Islet of Langerhans (tissue), 1 donor: Measurements from ENCODE around the gene RGS10.
"Not testable (repeated sequence)": the region's sequence is repeated elsewhere in the genome, so short reads cannot be mapped to it uniquely, and the experiment has no call there.

ENCODE experiments used
- FAIRE-seq: peaks from one replicate; lab custom pipeline; 2011; peaks lifted over from hg19 to GRCh38; lab: Jason Lieb, UNC

The RGS10 gene

GRCh38 chr10:119468542-119469324, 73.8 kb downstream of the RGS10 start:
- no peak for FAIRE-seq

DNA sequence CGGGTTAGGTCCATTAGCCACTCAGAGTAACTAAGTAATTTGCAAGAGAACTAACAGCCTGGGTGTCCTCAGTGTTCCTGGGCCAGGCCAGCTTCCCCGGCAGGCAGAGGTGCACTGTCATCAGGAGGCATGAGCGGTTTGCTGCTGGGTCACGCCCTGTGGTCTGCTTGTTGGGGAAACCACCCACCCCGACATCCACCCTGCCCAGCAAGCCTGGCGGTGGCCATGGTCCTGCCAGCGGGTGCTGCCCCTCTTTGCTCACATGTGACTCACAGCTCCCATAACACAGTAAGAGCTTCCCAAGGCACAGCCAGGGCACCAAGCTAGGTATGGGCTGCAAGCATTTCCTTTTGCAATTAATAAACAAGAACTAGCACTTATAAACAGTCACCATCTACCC, 75.9 kb downstream of the RGS10 start:
- no peak for FAIRE-seq

DNA sequence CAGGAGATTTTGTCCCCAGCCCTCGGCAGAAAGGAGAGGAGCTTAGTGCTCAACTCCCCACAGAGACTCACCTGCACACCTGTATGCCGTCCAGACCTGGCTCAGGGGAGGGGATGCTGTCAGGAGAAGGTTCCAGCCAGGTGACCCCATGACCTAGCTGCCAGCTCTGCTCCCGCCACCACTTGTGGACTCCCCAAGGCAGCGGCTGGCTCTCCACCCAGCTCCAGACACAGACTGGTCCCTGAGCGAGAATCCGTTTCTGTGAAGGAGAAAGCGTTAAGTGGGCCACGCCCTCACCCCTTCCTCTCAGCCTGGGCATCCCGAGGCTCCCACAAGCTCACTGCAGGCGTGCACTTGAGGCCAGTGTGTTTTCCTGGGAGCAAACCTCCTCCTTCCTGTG, 76.4 kb downstream of the RGS10 start:
- no peak for FAIRE-seq

DNA sequence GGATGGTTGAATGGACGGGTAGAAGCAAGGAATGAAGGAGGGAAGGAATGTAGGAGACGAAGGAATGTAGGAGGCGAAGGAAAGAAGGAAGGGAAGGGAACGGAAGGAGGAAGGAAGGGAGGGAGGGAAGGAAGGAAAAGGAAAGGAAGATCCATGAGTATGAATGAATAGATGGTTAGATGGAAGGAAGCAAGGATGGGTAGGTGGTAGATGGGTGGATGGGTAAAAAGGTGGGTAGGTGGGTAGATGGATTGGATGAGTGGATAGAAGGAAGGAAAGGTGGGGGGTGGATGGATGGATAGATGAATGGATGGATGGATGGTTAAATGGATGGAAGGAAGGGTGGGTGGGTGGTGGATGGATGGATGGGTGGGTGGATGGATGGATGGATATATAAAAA, 77.4 kb downstream of the RGS10 start:
- FAIRE-seq = no peak

GRCh38 chr10:119463195-119463594, 79.3 kb downstream of the RGS10 start:
- FAIRE-seq = not testable (repeated sequence)

GRCh38 chr10:119462773-119463172, 79.7 kb downstream of the RGS10 start:
- no peak for FAIRE-seq

DNA sequence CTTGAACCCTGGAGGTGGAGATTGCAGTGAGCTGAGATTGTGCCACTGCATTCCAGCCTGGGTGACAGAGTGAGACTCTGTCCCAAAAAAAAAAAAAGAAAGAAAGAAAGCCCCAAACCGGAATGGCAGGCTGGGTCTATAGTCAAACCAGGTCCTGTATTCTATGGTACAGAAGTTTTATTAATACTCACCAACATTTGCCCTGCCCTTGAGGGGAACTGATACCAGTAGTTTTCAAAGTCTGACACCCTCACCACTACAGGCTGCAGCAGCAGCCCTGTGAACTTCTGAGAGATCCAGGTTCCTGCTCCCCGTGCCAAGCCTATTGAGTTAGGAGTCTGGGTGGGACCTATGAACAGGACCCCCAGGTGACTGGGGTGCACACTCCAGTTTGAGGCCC, 80.6 kb downstream of the RGS10 start:
- no peak for FAIRE-seq

DNA sequence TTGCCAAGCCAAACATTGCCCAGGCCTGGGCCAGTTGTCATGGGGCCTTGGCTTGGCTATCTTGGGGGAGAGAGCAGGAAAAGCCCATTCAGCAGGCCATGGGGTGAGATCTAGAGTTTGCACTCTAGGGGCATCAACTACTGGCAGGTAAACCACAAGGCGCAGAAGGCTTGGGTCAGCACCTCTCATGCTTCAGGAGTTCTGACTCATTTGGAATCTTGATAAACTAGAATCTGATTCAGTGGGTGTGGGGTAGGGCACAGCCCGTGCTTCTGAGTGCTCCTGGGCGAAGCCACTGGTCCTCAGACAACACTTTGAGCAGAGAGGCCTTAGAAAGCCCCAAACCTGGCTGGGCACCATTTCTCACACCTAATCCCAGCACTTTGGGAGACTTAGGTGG, 81.1 kb downstream of the RGS10 start:
- FAIRE-seq = no peak

- no peak for FAIRE-seq
Observed at GRCh38 chr10:119460369-119461195, 81.9 kb downstream of the RGS10 start.

DNA sequence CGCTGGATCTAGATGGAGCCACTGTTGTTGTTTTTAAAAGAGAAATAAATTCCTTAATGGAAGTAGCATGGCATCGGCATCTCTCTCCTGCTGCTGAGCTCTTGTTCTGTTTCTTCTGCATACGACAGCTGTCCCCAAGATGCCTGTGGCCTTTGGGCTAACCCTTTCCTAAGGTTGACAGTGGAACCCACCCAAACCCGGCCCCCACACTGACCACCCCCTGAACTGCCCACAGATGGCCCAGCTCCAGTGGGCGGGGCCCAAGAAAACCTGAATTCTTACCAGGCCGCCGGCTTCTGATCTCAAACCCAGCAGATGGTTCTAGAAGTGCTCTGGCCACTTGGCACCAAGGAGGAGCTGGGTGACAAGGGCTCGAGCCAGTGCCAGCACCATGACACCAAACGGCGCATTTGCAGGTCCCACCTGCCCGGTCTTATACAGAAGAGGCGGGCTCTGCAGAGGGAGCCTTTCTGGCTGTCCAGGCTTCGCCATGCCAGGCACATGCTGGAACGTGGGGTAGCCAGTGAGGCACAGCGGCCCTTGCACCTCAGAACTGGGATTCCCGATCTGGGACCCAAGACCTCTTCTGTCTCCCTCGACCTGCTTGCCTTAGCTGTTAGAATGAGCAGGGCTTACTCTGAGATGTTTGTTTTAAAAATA, 82.7 kb downstream of the RGS10 start:
- FAIRE-seq = no peak

DNA sequence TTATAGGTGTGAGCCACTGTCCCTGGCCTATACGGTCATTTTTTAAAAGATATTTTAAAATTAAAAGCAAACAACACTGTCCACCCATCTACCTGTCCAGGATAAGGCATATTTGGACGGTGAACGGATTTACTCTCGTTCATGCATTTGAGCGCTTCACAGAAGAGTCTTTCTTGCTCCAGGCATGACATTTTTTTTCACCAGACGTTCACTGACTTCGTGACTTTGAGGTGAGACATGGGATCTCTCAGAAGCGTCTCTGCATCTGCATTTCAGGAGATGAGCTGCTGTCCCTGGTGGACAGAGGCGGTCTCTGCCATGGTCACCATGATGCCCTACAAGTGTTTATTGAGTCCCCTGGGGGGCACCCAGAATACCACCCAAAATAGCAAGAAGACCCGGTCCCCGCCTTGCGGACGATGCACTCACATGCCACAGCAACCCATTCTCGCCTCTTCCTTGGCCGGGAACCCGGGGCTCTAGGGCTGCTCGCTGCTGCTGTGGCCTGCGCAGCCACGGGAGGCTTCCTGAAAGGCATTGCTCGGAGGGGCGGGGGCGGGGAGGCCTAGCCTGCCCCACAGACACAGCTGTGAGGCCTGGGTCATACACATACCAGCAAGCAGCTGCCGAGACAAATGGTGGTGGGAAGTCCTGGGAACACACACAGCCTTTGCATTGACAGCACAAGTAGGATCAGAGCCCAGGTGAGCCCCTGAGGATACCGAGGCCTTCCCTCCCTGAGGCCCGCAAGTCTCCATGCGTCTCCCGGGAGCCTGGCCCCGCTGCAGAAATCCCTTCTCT, 84.4 kb downstream of the RGS10 start:
- FAIRE-seq = no peak

DNA sequence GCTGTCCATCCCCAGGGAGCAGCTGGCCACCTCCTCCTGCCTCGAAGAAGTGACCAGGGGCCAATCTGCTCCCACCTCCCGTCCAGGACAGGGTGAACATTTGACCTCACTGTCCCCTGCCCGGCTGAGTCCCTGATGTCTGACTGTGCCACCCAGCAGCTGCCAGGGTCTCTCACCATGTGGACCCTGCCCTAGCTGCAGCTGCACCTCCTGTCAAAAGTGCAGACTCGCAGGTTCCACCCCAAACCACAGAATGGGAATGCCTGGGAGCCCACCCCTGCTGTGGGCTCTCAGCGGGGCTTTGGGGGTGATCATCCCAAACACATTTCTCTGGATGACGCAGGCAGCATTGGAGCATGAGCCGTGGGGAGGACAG, 86.1 kb downstream of the RGS10 start:
- no peak for FAIRE-seq

GRCh38 chr10:119455609-119456434, 86.7 kb downstream of the RGS10 start:
- no peak for FAIRE-seq

DNA sequence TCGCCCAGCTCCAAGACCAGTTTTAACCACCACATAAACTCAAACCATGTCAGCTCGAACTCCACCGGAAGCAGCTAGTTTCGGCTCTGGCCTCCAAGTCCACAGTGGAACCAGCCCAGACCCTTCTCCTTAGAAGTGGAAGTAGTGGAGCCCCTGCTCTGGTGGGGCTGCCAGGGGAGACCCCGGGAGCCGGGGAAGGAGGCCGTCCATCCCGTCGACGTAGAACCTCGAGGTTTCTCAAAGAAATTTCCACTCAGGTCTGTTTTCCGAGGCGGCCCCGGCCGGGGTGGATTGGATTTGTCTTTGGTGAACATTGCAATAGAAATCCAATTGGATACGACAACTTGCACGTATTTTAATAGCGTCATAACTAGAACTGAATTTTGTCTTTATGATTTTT, 87.5 kb downstream of the RGS10 start:
- FAIRE-seq = no peak

GRCh38 chr10:119454316-119454715, 88.2 kb downstream of the RGS10 start:
- FAIRE-seq = no peak

- no peak for FAIRE-seq
Observed at GRCh38 chr10:119453313-119453712, 89.2 kb downstream of the RGS10 start.

- no peak for FAIRE-seq
Observed at GRCh38 chr10:119452396-119452795, 90.1 kb downstream of the RGS10 start.

DNA sequence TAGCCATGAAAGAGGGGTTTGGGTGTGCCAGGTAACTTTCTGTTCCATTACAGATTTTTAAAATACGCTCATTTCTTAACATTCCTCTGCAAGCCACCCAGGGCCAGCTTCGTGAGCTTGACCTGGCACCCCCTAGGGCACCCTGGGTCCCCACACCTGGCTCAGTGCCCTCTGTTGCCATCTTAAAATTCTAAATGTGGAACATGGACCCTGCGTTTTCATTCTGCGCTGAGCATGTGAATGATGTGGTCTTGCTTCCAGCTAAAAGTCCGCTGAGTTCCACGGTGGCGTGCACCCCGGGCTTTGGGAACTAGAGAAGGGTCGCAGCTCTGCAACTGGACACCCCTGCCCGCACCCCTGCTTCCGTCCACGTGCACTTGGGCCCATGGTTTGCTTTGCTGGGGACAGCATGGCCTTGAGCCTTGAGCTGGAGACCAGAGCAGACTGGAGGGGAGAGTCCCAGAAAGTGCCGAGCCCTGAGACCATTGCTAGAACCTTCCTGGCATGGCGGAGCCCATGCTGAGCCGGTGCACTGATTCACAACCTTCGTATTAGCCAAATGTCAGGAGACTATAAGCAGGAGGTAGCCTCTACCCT, 91.1 kb downstream of the RGS10 start:
- no peak for FAIRE-seq

DNA sequence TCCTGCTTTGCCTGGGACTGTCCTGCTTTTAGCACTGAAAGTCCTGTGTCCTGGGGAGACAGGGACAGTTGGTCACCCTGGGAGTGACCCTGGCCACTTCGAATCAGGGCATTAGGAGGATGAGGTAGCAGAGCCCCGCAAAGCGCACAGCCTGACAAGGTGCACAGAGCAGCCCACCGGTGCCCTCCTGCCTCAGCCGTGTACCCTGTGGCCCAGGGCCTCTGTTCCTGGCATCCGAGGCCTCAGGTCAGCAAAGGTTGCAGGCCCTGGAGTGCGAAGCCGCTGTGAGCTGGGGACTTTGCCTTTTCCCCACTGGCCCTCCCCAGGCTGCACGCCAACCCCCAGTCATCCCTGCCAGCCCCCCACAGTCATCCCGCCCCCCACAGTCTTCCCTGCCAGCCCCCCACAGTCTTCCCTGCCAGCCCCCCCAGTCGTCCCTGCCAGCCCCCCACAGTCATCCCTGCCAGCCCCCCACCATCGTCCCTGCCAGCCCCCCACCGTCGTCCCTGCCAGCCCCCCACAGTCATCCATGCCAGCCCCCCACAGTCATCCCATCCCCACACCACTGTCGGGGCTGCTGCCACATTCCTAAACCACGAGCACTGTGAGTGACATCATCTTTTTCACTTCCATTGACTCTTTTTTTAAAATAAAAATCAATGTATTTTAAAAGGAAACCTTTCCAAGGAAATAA, 91.8 kb downstream of the RGS10 start:
- no peak for FAIRE-seq
